Neural progenitor cell (in vitro differentiated cells): Measurements from ENCODE around the gene ACKR4. TPM values are rescaled to one million over a fixed set of nuclear protein-coding genes. Genes with fewer than 3 reads are reported as not detected.

Source experiments
- DNase-seq: peaks from one replicate; pipeline ENCODE4 v3.0.0-alpha.2; 2016; ENCODE audit warnings: low spot score
- H2AFZ ChIP-seq: fragments of 200-600 bp; sonication (generic); replicated peaks from 2 replicates; pipeline ENCODE4 v1.6.1; 2016; ENCODE audit warnings: antibody characterized with exemption
- H3F3A ChIP-seq: fragments of 200-600 bp; sonication (generic); 2 replicates; pipeline ENCODE4 v1.6.1; 2016; ENCODE audit warnings: antibody characterized with exemption, low read depth
- H3K27ac ChIP-seq: fragments of 200-600 bp; sonication (generic); 2 replicates; pipeline ENCODE4 v1.5.1; 2016; ENCODE audit warnings: mild to moderate bottlenecking
- H3K27me3 ChIP-seq: fragments of 200-600 bp; sonication (generic); 2 replicates; pipeline ENCODE4 v1.6.1; 2016; ENCODE audit warnings: mild to moderate bottlenecking, moderate library complexity
- H3K36me3 ChIP-seq: fragments of 200-600 bp; sonication (generic); 2 replicates; pipeline ENCODE4 v1.5.1; 2016
- H3K4me1 ChIP-seq: fragments of 200-600 bp; sonication (generic); 2 replicates; pipeline ENCODE4 v1.6.1; 2016; ENCODE audit warnings: mixed run types
- H3K4me2 ChIP-seq: fragments of 200-600 bp; sonication (generic); 2 replicates; pipeline ENCODE4 v1.6.1; 2016
- H3K4me3 ChIP-seq: fragments of 200-600 bp; sonication (generic); 2 replicates; pipeline ENCODE4 v1.5.1; 2016
- H3K79me2 ChIP-seq: fragments of 200-600 bp; sonication (generic); 2 replicates; pipeline ENCODE4 v1.6.1; 2016; ENCODE audit warnings: low read depth
- H3K9ac ChIP-seq: fragments of 200-600 bp; sonication (generic); 2 replicates; pipeline ENCODE4 v1.6.1; 2016
- H3K9me3 ChIP-seq: fragments of 200-600 bp; sonication (generic); 2 replicates; pipeline ENCODE4 v1.5.1; 2016; ENCODE audit warnings: low read depth
- H4K20me1 ChIP-seq: fragments of 200-600 bp; sonication (generic); 2 replicates; pipeline ENCODE4 v1.6.1; 2016; ENCODE audit warnings: low read depth
- H3K27ac Mint-ChIP-seq: 3 replicates; pipeline ENCODE4 v1.8.0; 2021; ENCODE audit warnings: mixed read lengths
- H3K27me3 Mint-ChIP-seq: 2 replicates; pipeline ENCODE4 v1.8.0; 2022; ENCODE audit warnings: low read depth, mild to moderate bottlenecking, inconsistent platforms, moderate library complexity, mixed read lengths; ENCODE audit not compliant: insufficient read depth
- H3K36me3 Mint-ChIP-seq: 3 replicates; pipeline ENCODE4 v1.8.0; 2021; ENCODE audit warnings: mixed read lengths
- H3K4me1 Mint-ChIP-seq: 3 replicates; pipeline ENCODE4 v1.8.0; 2021; ENCODE audit warnings: mixed read lengths
- H3K4me3 Mint-ChIP-seq: 3 replicates; pipeline ENCODE4 v1.8.0; 2021; ENCODE audit warnings: mild to moderate bottlenecking, moderate library complexity, mixed read lengths
- H3K9me3 Mint-ChIP-seq: 3 replicates; pipeline ENCODE4 v1.8.0; 2020; ENCODE audit warnings: mixed read lengths
- EZH2 ChIP-seq: fragments of 200-600 bp; sonication (generic); IDR thresholded peaks from 2 replicates; pipeline ENCODE4 v1.6.1; 2017; ENCODE audit warnings: antibody characterized with exemption, mild to moderate bottlenecking, moderate library complexity
- EZH2phosphoT487 ChIP-seq: fragments of 200-600 bp; sonication (generic); IDR thresholded peaks from 2 replicates; pipeline ENCODE4 v1.6.1; 2017; ENCODE audit warnings: antibody characterized with exemption
- total RNA-seq: library from RNA; depleted of rRNA; stranded (reverse); fragments of >200 nt; gene quantifications from 2 replicates; pipeline ENCODE4 v1.2.3, GENCODE V29; 2015; ENCODE audit warnings: low replicate concordance
- TF ChIP-seq, protein P1 (sequence below): fragments of 200-600 bp; sonication (generic); IDR thresholded peaks from 2 replicates; pipeline ENCODE4 v1.5.1; 2017; ENCODE audit warnings: antibody characterized with exemption, mild to moderate bottlenecking

The ACKR4 gene
- total RNA-seq, 1 donor from 2014 or later = not detected

DNA sequence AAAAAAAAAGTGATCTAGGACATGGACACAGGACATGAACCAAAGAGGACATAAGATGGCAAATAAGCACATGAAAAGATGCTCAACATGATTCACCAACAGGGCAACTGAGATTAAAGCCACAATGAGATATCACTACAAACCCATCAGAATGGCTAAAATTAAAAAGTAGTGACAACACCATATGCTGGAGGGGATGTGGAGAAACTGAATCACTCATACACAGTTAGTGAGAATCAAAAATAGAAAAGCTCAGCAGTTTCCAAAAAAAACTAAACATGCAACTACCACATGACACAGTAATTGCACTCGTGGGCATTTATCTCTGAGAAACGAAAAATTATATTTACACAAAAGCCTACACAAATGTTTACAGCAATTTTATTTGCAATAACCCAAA, 27.9 kb upstream of the ACKR4 start:
- Mint-ChIP-seq H3K9me3 (peaks cover 3% of the 10 kb centered on the region), H3K27ac (no peak overlapping the region), H3K4me1 (no peaks in the 10 kb centered on the region), H3K36me3 (peaks cover 19% of the 10 kb centered on the region), H3K27me3 (no peaks in the 10 kb centered on the region), H3K4me3 (no peak overlapping the region)
- no peak overlapping the region for H3K27ac ChIP-seq
- H3K79me2 ChIP-seq = no peaks in the 10 kb centered on the region
- H3K36me3 ChIP-seq = no peaks in the 10 kb centered on the region
- no peaks in the 10 kb centered on the region for H4K20me1 ChIP-seq
- H3K27me3 ChIP-seq = no peaks in the 10 kb centered on the region
- H3K4me3 ChIP-seq = no peak overlapping the region
- no peak overlapping the region for H3K9ac ChIP-seq
- H3K4me1 ChIP-seq = no peaks in the 10 kb centered on the region
- no peak for DNase-seq
- no peaks in the 10 kb centered on the region for H3F3A ChIP-seq
- no peaks in the 10 kb centered on the region for H3K9me3 ChIP-seq
- TF ChIP-seq EZH2phosphoT487 (no peak), EZH2 (no peak)
- TF ChIP-seq, protein P1, sequence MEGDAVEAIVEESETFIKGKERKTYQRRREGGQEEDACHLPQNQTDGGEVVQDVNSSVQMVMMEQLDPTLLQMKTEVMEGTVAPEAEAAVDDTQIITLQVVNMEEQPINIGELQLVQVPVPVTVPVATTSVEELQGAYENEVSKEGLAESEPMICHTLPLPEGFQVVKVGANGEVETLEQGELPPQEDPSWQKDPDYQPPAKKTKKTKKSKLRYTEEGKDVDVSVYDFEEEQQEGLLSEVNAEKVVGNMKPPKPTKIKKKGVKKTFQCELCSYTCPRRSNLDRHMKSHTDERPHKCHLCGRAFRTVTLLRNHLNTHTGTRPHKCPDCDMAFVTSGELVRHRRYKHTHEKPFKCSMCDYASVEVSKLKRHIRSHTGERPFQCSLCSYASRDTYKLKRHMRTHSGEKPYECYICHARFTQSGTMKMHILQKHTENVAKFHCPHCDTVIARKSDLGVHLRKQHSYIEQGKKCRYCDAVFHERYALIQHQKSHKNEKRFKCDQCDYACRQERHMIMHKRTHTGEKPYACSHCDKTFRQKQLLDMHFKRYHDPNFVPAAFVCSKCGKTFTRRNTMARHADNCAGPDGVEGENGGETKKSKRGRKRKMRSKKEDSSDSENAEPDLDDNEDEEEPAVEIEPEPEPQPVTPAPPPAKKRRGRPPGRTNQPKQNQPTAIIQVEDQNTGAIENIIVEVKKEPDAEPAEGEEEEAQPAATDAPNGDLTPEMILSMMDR = no peak
- no peak overlapping the region for H2AFZ ChIP-seq
- no peak overlapping the region for H3K4me2 ChIP-seq

DNA sequence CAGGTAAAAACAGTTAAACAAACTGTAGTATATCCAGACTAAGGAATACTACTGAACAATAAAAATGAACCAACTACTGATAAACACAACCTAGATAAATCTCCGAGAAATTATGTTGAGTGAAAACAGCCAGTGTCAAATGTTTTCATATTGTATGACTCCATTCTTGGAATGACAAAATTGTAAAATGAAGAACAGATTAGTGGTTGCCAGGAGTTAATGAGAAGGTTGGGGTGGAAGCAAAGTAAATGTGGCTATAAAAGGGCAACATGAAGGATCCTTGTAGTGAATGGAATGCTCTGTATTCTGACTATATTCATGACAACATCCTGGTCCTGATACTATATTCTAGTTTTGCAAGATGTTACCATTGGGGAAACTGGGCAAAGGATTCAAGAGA, 27.5 kb upstream of the ACKR4 start:
- no peaks in the 10 kb centered on the region for H3K9me3 ChIP-seq
- H3K36me3 Mint-ChIP-seq = peaks cover 19% of the 10 kb centered on the region

DNA sequence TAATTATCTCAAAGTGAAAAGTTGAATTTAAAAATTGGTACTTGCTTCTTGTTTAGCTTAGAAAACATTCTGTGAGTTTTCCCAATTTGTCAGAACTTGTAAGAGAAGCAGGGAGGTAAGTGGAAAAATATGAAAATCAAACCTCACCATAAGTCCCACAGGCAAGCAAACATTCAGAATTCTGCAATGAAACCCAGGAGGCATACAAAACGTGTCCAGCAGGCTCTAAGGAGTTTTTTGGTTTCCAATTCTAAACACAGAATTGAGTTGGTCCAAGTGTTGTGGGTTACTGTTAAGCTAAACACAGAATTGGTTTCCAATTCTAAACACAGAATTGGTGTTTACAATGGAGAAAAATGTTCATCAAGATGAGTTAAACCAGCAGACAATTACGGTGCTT, 27.1 kb upstream of the ACKR4 start:
- no peaks in the 10 kb centered on the region for H4K20me1 ChIP-seq

More for the DNA sequence above, 27.5 kb upstream of the ACKR4 start:
- Histone ChIP-seq H3K4me1 (no peaks in the 10 kb centered on the region), H3K36me3 (no peaks in the 10 kb centered on the region), H2AFZ (no peak overlapping the region), H3K27me3 (no peaks in the 10 kb centered on the region), H3F3A (no peaks in the 10 kb centered on the region), H3K27ac (no peak overlapping the region), H3K9ac (no peak overlapping the region), H4K20me1 (no peaks in the 10 kb centered on the region), H3K4me3 (no peak overlapping the region), H3K4me2 (no peak overlapping the region), H3K79me2 (no peaks in the 10 kb centered on the region)
- no peak for TF ChIP-seq EZH2
- TF ChIP-seq, protein P1 = no peak
- no peak for TF ChIP-seq EZH2phosphoT487
- DNase-seq = no peak
- H3K27me3 Mint-ChIP-seq = no peaks in the 10 kb centered on the region
- H3K27ac Mint-ChIP-seq = no peak overlapping the region
- no peaks in the 10 kb centered on the region for H3K4me1 Mint-ChIP-seq
- H3K4me3 Mint-ChIP-seq = no peak overlapping the region
- peaks cover 3% of the 10 kb centered on the region for H3K9me3 Mint-ChIP-seq

More for the DNA sequence above, 27.1 kb upstream of the ACKR4 start:
- H3F3A ChIP-seq = no peaks in the 10 kb centered on the region
- TF ChIP-seq, protein P1 = no peak
- no peak for TF ChIP-seq EZH2phosphoT487
- no peak for TF ChIP-seq EZH2
- Mint-ChIP-seq H3K27me3 (no peaks in the 10 kb centered on the region), H3K9me3 (peaks cover 3% of the 10 kb centered on the region), H3K4me3 (no peak overlapping the region), H3K36me3 (peaks cover 19% of the 10 kb centered on the region), H3K4me1 (no peaks in the 10 kb centered on the region), H3K27ac (no peak overlapping the region)
- H3K79me2 ChIP-seq = no peaks in the 10 kb centered on the region
- H3K4me2 ChIP-seq = no peak overlapping the region
- no peak overlapping the region for H3K27ac ChIP-seq
- no peaks in the 10 kb centered on the region for H3K27me3 ChIP-seq
- no peak overlapping the region for H3K9ac ChIP-seq
- no peak for DNase-seq
- no peak overlapping the region for H3K4me3 ChIP-seq
- H3K36me3 ChIP-seq = no peaks in the 10 kb centered on the region
- H2AFZ ChIP-seq = no peak overlapping the region
- H3K4me1 ChIP-seq = no peaks in the 10 kb centered on the region
- no peaks in the 10 kb centered on the region for H3K9me3 ChIP-seq
